ENCODE results near the gene WFDC5. TPM values are rescaled to one million over a fixed set of nuclear protein-coding genes. Genes with fewer than 3 reads are reported as not detected.
"Not testable (repeated sequence)": the region's sequence is repeated elsewhere in the genome, so short reads cannot be mapped to it uniquely, and the experiment has no call there.

WFDC5 gene
- total RNA-seq, 3 donors from 2014 or later (not counting 1 experiment from before 2014, with no cell fraction given): not detected

- no peak for ATAC-seq
- Mint-ChIP-seq H3K9me3 (no peaks in the 10 kb centered on the region), H3K4me1 (no peaks in the 10 kb centered on the region), H3K27me3 (ENCODE audit: low read depth in 2 of 2) (peaks cover 14 to 72% of the 10 kb centered on the region in 2 donors), H3K36me3 (peaks cover 1% of the 10 kb centered on the region), H3K27ac (no peak overlapping the region), H3K4me3 (no peak overlapping the region)
- H3K4me3 ChIP-seq (ENCODE audit: low read length): no peak overlapping the region
- TF ChIP-seq CTCF (IDR thresholded peaks at IDR 0.05): no peak
- intact Hi-C loops (cut with micrococcal nuclease): no loop called here
- H3K4me1 ChIP-seq (ENCODE audit: control insufficient read depth, insufficient read depth, low read length): no peaks in the 10 kb centered on the region
- no peak overlapping the region for H3K27ac ChIP-seq (ENCODE audit: low read length)
- no peaks in the 10 kb centered on the region for H3K36me3 ChIP-seq (ENCODE audit: control insufficient read depth, insufficient read depth, low read length)
- 92% methylated on average over 3 of the region's 3 CpGs for WGBS (ENCODE audit: insufficient coverage)
- no peak for DNase-seq
- no peaks in the 10 kb centered on the region for H3K27me3 ChIP-seq (ENCODE audit: control insufficient read depth, insufficient read depth, low read length)
- no peaks in the 10 kb centered on the region for H3K9me3 ChIP-seq (ENCODE audit: control insufficient read depth, insufficient read depth, low read length)
Observed at GRCh38 chr20:45153147-45153546, 38.2 kb upstream of the WFDC5 start.

- DNase-seq (no peak), ATAC-seq (no peak)
- Mint-ChIP-seq H3K27me3 (ENCODE audit: low read depth in 2 of 2) (peaks cover 16 to 65% of the 10 kb centered on the region in 2 donors), H3K27ac (no peak overlapping the region), H3K4me1 (no peaks in the 10 kb centered on the region), H3K4me3 (no peak overlapping the region), H3K9me3 (no peaks in the 10 kb centered on the region), H3K36me3 (no peaks in the 10 kb centered on the region)
- no peak overlapping the region for H3K27ac ChIP-seq (ENCODE audit: low read length)
- no peaks in the 10 kb centered on the region for H3K4me1 ChIP-seq (ENCODE audit: control insufficient read depth, insufficient read depth, low read length)
- no peaks in the 10 kb centered on the region for H3K9me3 ChIP-seq (ENCODE audit: control insufficient read depth, insufficient read depth, low read length)
- WGBS (ENCODE audit: insufficient coverage): 86% methylated on average over 2 of the region's 2 CpGs
- no peak overlapping the region for H3K4me3 ChIP-seq (ENCODE audit: low read length)
- no peaks in the 10 kb centered on the region for H3K27me3 ChIP-seq (ENCODE audit: control insufficient read depth, insufficient read depth, low read length)
- TF ChIP-seq CTCF (IDR thresholded peaks at IDR 0.05): no peak
- intact Hi-C loops (cut with micrococcal nuclease): no loop called here
- H3K36me3 ChIP-seq (ENCODE audit: control insufficient read depth, insufficient read depth, low read length): no peaks in the 10 kb centered on the region
Observed at GRCh38 chr20:45152405-45152804, 37.4 kb upstream of the WFDC5 start.

GRCh38 chr20:45149062-45149461 lies 34.1 kb upstream of the WFDC5 start:
- H3K27me3 ChIP-seq (ENCODE audit: control insufficient read depth, insufficient read depth, low read length): peaks cover 4% of the 10 kb centered on the region
- H3K36me3 Mint-ChIP-seq: no peaks in the 10 kb centered on the region
- H3K4me1 ChIP-seq (ENCODE audit: control insufficient read depth, insufficient read depth, low read length): no peaks in the 10 kb centered on the region
- no peaks in the 10 kb centered on the region for H3K36me3 ChIP-seq (ENCODE audit: control insufficient read depth, insufficient read depth, low read length)
- H3K4me3 Mint-ChIP-seq: no peak overlapping the region
- intact Hi-C loops (cut with micrococcal nuclease): no loop called here
- H3K27ac ChIP-seq (ENCODE audit: low read length): no peak overlapping the region
- WGBS (ENCODE audit: insufficient coverage): 95% methylated on average over 3 of the region's 3 CpGs
- H3K27me3 Mint-ChIP-seq (ENCODE audit: low read depth in 2 of 2): peaks cover 23 to 63% of the 10 kb centered on the region in 2 donors
- no peaks in the 10 kb centered on the region for H3K9me3 ChIP-seq (ENCODE audit: control insufficient read depth, insufficient read depth, low read length)
- ATAC-seq (no peak), DNase-seq (no peak)
- no peak overlapping the region for H3K27ac Mint-ChIP-seq
- no peaks in the 10 kb centered on the region for H3K9me3 Mint-ChIP-seq
- no peak overlapping the region for H3K4me3 ChIP-seq (ENCODE audit: low read length)
- H3K4me1 Mint-ChIP-seq: no peaks in the 10 kb centered on the region
- no peak for TF ChIP-seq CTCF (IDR thresholded peaks at IDR 0.05)

GRCh38 chr20:45140836-45141235 lies 25.9 kb upstream of the WFDC5 start:
- WGBS (ENCODE audit: insufficient coverage): 75% methylated on average over 4 of the region's 4 CpGs
- Mint-ChIP-seq H3K27ac (no peak overlapping the region), H3K27me3 (ENCODE audit: low read depth in 2 of 2) (peaks cover 10 to 32% of the 10 kb centered on the region in 2 donors), H3K9me3 (no peaks in the 10 kb centered on the region), H3K4me3 (no peak overlapping the region), H3K4me1 (no peaks in the 10 kb centered on the region), H3K36me3 (no peaks in the 10 kb centered on the region)
- no peaks in the 10 kb centered on the region for H3K36me3 ChIP-seq (ENCODE audit: control insufficient read depth, insufficient read depth, low read length)
- no peak overlapping the region for H3K27ac ChIP-seq (ENCODE audit: low read length)
- no peak overlapping the region for H3K4me3 ChIP-seq (ENCODE audit: low read length)
- intact Hi-C loops (cut with micrococcal nuclease): no loop called here
- H3K27me3 ChIP-seq (ENCODE audit: control insufficient read depth, insufficient read depth, low read length): no peaks in the 10 kb centered on the region
- H3K9me3 ChIP-seq (ENCODE audit: control insufficient read depth, insufficient read depth, low read length): no peaks in the 10 kb centered on the region
- no peak for DNase-seq
- no peak for TF ChIP-seq CTCF (IDR thresholded peaks at IDR 0.05)
- no peaks in the 10 kb centered on the region for H3K4me1 ChIP-seq (ENCODE audit: control insufficient read depth, insufficient read depth, low read length)
- no peak for ATAC-seq

- H3K36me3 Mint-ChIP-seq; H3K27ac ChIP-seq (ENCODE audit: low read length); H3K4me3 ChIP-seq (ENCODE audit: low read length); H3K36me3 ChIP-seq (ENCODE audit: control insufficient read depth, insufficient read depth, low read length); H3K9me3 ChIP-seq (ENCODE audit: control insufficient read depth, insufficient read depth, low read length); H3K9me3 Mint-ChIP-seq; intact Hi-C loops (cut with micrococcal nuclease); DNase-seq; H3K4me1 Mint-ChIP-seq; H3K4me3 Mint-ChIP-seq; H3K4me1 ChIP-seq (ENCODE audit: control insufficient read depth, insufficient read depth, low read length); H3K27me3 ChIP-seq (ENCODE audit: control insufficient read depth, insufficient read depth, low read length); H3K27ac Mint-ChIP-seq; ATAC-seq: not testable (repeated sequence)
- peaks cover 6 to 28% of the 10 kb centered on the region in 2 donors for H3K27me3 Mint-ChIP-seq (ENCODE audit: low read depth in 2 of 2)
- WGBS (ENCODE audit: insufficient coverage): 92% methylated on average over 5 of the region's 5 CpGs
Observed at GRCh38 chr20:45139733-45140375, 24.9 kb upstream of the WFDC5 start.
